ENCODE measurements around the gene ELFN2. TPM values are rescaled to one million over a fixed set of nuclear protein-coding genes. Genes with fewer than 3 reads are reported as not detected.

The ELFN2 gene
- total RNA-seq, 1 experiment from 2014 or later: 10.0 TPM

DNA sequence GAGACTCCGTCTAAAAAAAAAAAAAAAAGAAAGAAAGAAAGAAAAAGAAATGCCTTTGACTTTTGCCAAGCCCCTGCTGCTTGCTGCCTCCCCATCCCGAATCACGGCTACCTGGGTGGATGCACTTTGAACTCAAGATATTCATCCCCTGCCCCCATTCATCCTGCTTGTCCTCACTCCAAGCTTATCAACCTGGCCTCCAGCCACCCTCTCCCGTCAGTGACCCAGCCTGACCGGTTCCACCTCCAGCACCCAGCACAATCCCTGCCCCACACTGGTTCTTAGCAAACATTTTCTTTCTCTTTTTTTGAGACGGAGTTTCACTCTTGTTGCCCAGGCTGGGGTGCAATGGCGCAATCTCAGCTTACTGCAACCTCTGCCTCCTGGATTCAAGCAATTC, 100.6 kb downstream of the ELFN2 start:
- H3K4me2 ChIP-seq (ENCODE audit: low read length): peak overlapping the region; percentile 65; the same call in 1 of the 2 replicates
- H3K36me3 ChIP-seq (ENCODE audit: low read depth, low read length): no peaks in the 10 kb centered on the region
- no peaks in the 10 kb centered on the region for H3K27me3 ChIP-seq (ENCODE audit: low read length)
- no peaks in the 10 kb centered on the region for H3F3A ChIP-seq (ENCODE audit: low read length, unreplicated experiment)
- no peak overlapping the region for H2AFZ ChIP-seq (ENCODE audit: low read length)
- H3K9me3 ChIP-seq (ENCODE audit: low read length): no peaks in the 10 kb centered on the region
- POLR2A ChIA-PET (ENCODE audit: unreplicated experiment): no interaction called here
- H3K4me1 ChIP-seq (ENCODE audit: insufficient read depth, low read length): peaks cover 71% of the 10 kb centered on the region
- H3K27ac ChIP-seq (ENCODE audit: low read length): peak overlapping the region; percentile 100
- H4K20me1 ChIP-seq (ENCODE audit: low read length): no peaks in the 10 kb centered on the region
- no peak for ATAC-seq
- CTCF ChIA-PET: no interaction called here
- peak overlapping the region; percentile 81 for H3K9ac ChIP-seq (ENCODE audit: low read length)
- no peak for TF ChIP-seq EZH2 (IDR thresholded peaks at IDR 0.05; ENCODE audit: low read length, unreplicated experiment)
- TF ChIP-seq EZH2phosphoT487 (IDR thresholded peaks at IDR 0.05; ENCODE audit: borderline replicate concordance, low read length): no peak
- TF ChIP-seq, protein P1, sequence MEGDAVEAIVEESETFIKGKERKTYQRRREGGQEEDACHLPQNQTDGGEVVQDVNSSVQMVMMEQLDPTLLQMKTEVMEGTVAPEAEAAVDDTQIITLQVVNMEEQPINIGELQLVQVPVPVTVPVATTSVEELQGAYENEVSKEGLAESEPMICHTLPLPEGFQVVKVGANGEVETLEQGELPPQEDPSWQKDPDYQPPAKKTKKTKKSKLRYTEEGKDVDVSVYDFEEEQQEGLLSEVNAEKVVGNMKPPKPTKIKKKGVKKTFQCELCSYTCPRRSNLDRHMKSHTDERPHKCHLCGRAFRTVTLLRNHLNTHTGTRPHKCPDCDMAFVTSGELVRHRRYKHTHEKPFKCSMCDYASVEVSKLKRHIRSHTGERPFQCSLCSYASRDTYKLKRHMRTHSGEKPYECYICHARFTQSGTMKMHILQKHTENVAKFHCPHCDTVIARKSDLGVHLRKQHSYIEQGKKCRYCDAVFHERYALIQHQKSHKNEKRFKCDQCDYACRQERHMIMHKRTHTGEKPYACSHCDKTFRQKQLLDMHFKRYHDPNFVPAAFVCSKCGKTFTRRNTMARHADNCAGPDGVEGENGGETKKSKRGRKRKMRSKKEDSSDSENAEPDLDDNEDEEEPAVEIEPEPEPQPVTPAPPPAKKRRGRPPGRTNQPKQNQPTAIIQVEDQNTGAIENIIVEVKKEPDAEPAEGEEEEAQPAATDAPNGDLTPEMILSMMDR (conservative IDR thresholded peaks at IDR 0.05; ENCODE audit: low read depth, low read length): no peak
- intact Hi-C loops (cut with micrococcal nuclease): loop anchor here (5.0 kb wide), 1 partner anchor 106 kb away; no protein-coding TSS in a partner anchor
- DNase-seq: peak; percentile 53
- BruUV-seq (replicated peaks): no TSS peak
- no peaks in the 10 kb centered on the region for H3K9me2 ChIP-seq (replicated peaks; ENCODE audit: low read length)
- no peak overlapping the region for H3K4me3 ChIP-seq (ENCODE audit: low read length)
- H3K79me2 ChIP-seq (ENCODE audit: low read length): 0 out of 2 replicates have a peak, but pooled peaks cover 3% of the 10 kb centered on the region

DNA sequence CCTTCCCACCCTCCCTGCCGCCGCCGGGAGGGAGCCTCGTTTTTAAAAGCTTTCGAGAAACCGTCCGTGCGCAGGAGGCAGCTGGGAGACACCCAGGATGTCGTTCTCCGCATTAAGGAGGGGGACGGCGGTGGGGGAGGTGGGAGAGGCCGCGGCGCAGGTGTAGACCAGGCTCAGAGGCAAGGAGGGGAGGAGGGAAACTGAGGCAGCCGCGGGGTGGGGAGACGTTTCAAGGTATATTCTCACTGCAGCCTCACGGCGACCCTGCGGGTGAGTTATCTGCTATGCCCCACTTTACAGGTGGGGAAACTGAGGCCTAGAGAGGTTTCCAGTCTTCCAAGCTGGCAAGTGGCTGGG, 102.3 kb downstream of the ELFN2 start:
- intact Hi-C loops (cut with micrococcal nuclease): loop anchor here (5.0 kb wide), 1 partner anchor 107 kb away; no protein-coding TSS in a partner anchor
- POLR2A ChIA-PET (ENCODE audit: unreplicated experiment): no interaction called here
- no peaks in the 10 kb centered on the region for H3K36me3 ChIP-seq (ENCODE audit: low read depth, low read length)
- H4K20me1 ChIP-seq (ENCODE audit: low read length): no peaks in the 10 kb centered on the region
- no peak overlapping the region for H3K9ac ChIP-seq (ENCODE audit: low read length)
- CTCF ChIA-PET: no interaction called here
- no TSS peak for BruUV-seq (replicated peaks)
- H3K27ac ChIP-seq (ENCODE audit: low read length): no peak overlapping the region
- ATAC-seq (no peak), DNase-seq (no peak)
- H3K27me3 ChIP-seq (ENCODE audit: low read length): no peaks in the 10 kb centered on the region
- no peaks in the 10 kb centered on the region for H3K9me2 ChIP-seq (replicated peaks; ENCODE audit: low read length)
- H3K9me3 ChIP-seq (ENCODE audit: low read length): no peaks in the 10 kb centered on the region
- no peaks in the 10 kb centered on the region for H3F3A ChIP-seq (ENCODE audit: low read length, unreplicated experiment)
- no peak overlapping the region for H3K4me3 ChIP-seq (ENCODE audit: low read length)
- peaks cover 61% of the 10 kb centered on the region for H3K4me1 ChIP-seq (ENCODE audit: insufficient read depth, low read length)
- H3K79me2 ChIP-seq (ENCODE audit: low read length): 0 out of 2 replicates have a peak, but pooled peaks cover 3% of the 10 kb centered on the region
- no peak overlapping the region for H2AFZ ChIP-seq (ENCODE audit: low read length)
- TF ChIP-seq, protein P1 (conservative IDR thresholded peaks at IDR 0.05; ENCODE audit: low read depth, low read length): no peak
- TF ChIP-seq EZH2 (IDR thresholded peaks at IDR 0.05; ENCODE audit: low read length, unreplicated experiment) (no peak), EZH2phosphoT487 (IDR thresholded peaks at IDR 0.05; ENCODE audit: borderline replicate concordance, low read length) (no peak)
- no peak overlapping the region for H3K4me2 ChIP-seq (ENCODE audit: low read length)

DNA sequence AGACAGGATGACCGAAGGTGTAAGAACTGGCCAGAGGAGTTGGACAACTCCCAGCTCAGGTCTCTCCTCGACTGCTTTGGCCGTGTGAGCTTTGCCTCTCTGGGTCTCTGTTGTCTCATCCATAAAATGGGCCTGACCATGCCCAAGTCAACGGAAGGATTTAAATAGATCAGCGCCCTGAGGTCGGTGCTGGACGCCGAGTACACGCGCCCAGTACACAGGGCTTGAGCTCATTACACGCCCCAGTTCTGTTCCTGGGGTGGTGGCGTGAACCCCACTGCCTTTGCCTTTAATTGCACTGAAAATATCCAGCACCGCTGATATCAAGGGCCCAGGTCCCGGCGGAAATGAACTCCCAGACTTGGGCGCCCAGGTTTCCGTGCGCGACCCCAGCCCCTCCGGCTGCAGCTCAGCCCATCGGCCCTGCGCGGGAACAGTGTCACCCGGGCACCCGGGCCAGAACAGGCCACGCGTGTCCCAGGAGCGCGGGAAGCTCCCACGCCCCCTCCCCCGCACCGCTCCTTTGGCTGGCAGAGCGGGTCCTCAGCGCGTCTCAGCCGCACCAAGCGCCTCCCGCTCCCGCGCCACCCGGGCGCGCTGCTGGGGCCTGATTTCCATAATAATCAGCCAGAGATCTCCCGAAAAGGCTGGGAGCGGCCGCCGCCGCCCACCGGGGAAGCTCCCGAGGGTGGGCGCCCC, 102.8 kb downstream of the ELFN2 start:
- 0 out of 2 replicates have a peak overlapping the region, but pooled peaks have one; percentile 54 for H3K4me2 ChIP-seq (ENCODE audit: low read length)
- H3K27ac ChIP-seq (ENCODE audit: low read length): peak overlapping the region; percentile 62
- DNase-seq (no peak), ATAC-seq (no peak)
- H3K9me2 ChIP-seq (replicated peaks; ENCODE audit: low read length): no peaks in the 10 kb centered on the region
- H3K36me3 ChIP-seq (ENCODE audit: low read depth, low read length): no peaks in the 10 kb centered on the region
- H3K79me2 ChIP-seq (ENCODE audit: low read length): 0 out of 2 replicates have a peak, but pooled peaks cover 3% of the 10 kb centered on the region
- H3K9me3 ChIP-seq (ENCODE audit: low read length): no peaks in the 10 kb centered on the region
- intact Hi-C loops (cut with micrococcal nuclease): loop anchor here (5.0 kb wide), 1 partner anchor 108 kb away; no protein-coding TSS in a partner anchor
- H3K9ac ChIP-seq (ENCODE audit: low read length): no peak overlapping the region
- BruUV-seq (replicated peaks): no TSS peak
- H3K4me3 ChIP-seq (ENCODE audit: low read length): no peak overlapping the region
- TF ChIP-seq, protein P1 (conservative IDR thresholded peaks at IDR 0.05; ENCODE audit: low read depth, low read length): no peak
- TF ChIP-seq EZH2 (IDR thresholded peaks at IDR 0.05; ENCODE audit: low read length, unreplicated experiment): no peak
- no peak for TF ChIP-seq EZH2phosphoT487 (IDR thresholded peaks at IDR 0.05; ENCODE audit: borderline replicate concordance, low read length)
- no peak overlapping the region for H2AFZ ChIP-seq (ENCODE audit: low read length)
- POLR2A ChIA-PET (ENCODE audit: unreplicated experiment): no interaction called here
- peaks cover 56% of the 10 kb centered on the region for H3K4me1 ChIP-seq (ENCODE audit: insufficient read depth, low read length)
- no peaks in the 10 kb centered on the region for H3K27me3 ChIP-seq (ENCODE audit: low read length)
- no peaks in the 10 kb centered on the region for H4K20me1 ChIP-seq (ENCODE audit: low read length)
- CTCF ChIA-PET: interaction anchor here (0.6 kb wide), 1 partner anchor 65 kb away, joined by 3 read pairs; no protein-coding TSS in a partner anchor
- no peaks in the 10 kb centered on the region for H3F3A ChIP-seq (ENCODE audit: low read length, unreplicated experiment)
